GM12875 (cell line): ENCODE results near the gene SUGT1.

Source experiments
- H3K4me3 ChIP-seq: one replicate; pipeline ENCODE4 v1.5.1; 2011; ENCODE audit warnings: low read depth, low read length, control low read depth
- CTCF ChIP-seq: IDR thresholded peaks from 2 replicates; pipeline ENCODE4 v1.5.1; 2011; ENCODE audit warnings: low read depth, mild to moderate bottlenecking, control low read depth, inconsistent platforms, low read length, moderate library complexity, borderline replicate concordance; ENCODE audit not compliant: insufficient read depth

The SUGT1 gene

GRCh38 chr13:52725302-52725701, 72.7 kb downstream of the SUGT1 start:
- no peak for TF ChIP-seq CTCF
- no peak overlapping the region for H3K4me3 ChIP-seq

GRCh38 chr13:52726258-52726657, 73.6 kb downstream of the SUGT1 start:
- H3K4me3 ChIP-seq: no peak overlapping the region
- TF ChIP-seq CTCF: no peak

GRCh38 chr13:52734075-52734623, 81.5 kb downstream of the SUGT1 start:
- no peak overlapping the region for H3K4me3 ChIP-seq

GRCh38 chr13:52736891-52737290, 84.3 kb downstream of the SUGT1 start:
- TF ChIP-seq CTCF: no peak
- no peak overlapping the region for H3K4me3 ChIP-seq

More at GRCh38 chr13:52734075-52734623, 81.5 kb downstream of the SUGT1 start:
- TF ChIP-seq CTCF: no peak

DNA sequence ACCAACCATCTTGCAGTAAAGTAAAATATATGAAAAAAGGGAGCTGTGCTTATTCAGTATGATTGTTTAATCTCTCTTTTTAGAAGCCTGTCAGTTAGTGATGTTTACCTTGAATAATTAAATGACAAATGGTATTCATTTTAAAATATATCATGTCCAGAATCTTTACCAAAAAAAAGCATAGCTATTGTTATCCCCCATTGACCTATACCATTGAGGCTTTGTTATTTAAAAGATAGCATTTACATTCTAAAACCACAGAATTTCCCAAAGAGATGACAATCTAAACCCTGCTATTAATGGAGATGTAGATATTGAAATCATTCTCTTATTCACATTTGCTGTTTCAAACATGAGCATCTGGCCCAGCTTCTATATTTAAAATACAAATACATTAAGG, 84.8 kb downstream of the SUGT1 start:
- no peak for TF ChIP-seq CTCF
- no peak overlapping the region for H3K4me3 ChIP-seq

- TF ChIP-seq CTCF: no peak
- H3K4me3 ChIP-seq: no peak overlapping the region
Measured at GRCh38 chr13:52737965-52738364, 85.3 kb downstream of the SUGT1 start.

DNA sequence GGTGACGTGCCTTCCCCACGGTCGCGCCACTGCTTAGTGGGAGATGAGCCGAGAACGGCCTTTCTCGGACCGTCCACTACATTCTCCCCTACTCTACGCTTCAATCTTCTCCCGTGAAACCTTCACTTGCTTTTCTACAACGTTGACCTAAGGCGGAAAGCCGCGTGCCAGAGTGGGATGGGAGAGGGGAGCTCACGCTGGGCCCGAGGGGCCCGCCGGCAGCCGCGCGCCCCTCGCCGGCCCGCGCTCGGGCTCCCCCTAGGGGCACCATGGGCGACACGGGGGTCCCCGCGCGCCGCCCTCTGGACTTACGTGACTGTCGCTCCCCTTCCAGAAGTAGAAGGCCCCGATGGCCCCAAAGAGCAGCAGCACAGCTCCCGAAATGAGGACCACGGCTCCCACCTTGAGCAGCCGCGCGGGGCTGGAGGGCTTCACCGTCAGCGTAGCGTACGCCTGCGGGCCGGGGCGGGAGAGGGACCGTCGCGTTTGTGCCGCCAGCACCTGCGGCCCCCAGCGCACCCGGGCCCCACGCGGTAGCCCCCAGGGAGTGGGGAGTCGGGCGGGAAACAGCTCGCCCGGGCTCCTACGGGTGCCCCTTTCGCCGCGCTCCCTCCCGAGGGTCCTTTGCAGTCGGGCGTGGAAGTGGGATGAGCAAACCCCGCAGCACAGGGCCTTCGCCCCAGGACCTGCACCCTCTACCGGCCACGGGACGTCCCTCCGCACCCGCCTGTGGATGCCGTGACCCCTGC, 86.3 kb downstream of the SUGT1 start:
- TF ChIP-seq CTCF: peak; percentile 56; the same call in 1 of the 2 replicates
- H3K4me3 ChIP-seq: peak overlapping the region; percentile 29
